GM12878 (cell line): ENCODE measurements around the gene RPS16. TPM values are rescaled to one million over a fixed set of nuclear protein-coding genes. Genes with fewer than 3 reads are reported as not detected.

Experiments
- ATAC-seq: fragments of 200-7000 bp; cut with Tn5 transposase; 3 replicates; pipeline ENCODE4 v1.9.1; 2020; ENCODE audit warnings: mild to moderate bottlenecking, moderate library complexity
- BruUV-seq: library from RNA; stranded (reverse); fragments of 400-500 nt; replicated peaks from 2 replicates; lab custom pipeline; 2021; lab: Mats Ljungman, UMichigan
- CTCF ChIA-PET: fragments of 300-600 bp; sonication (Branson Sonifier 250); formaldehyde crosslinking; extraction: SDS; loops from one replicate; lab custom pipeline; 2021; ENCODE audit warnings: inconsistent platforms; lab: Yijun Ruan, JAX
- POLR2A ChIA-PET: fragments of 350-600 bp; formaldehyde crosslinking; extraction: SDS; loops from one replicate; lab custom pipeline; 2021; ENCODE audit warnings: inconsistent platforms; lab: Charles Lee
- RAD21 ChIA-PET: fragments of 300-600 bp; sonication (Branson Sonifier 250); formaldehyde crosslinking; loops from one replicate; lab custom pipeline; 2023; ENCODE audit warnings: antibody characterized with exemption; ENCODE audit not compliant: unreplicated experiment; lab: Charles Lee
- SMC1A ChIA-PET: fragments of 300-600 bp; sonication (Branson Sonifier 250); formaldehyde crosslinking; loops from one replicate; lab custom pipeline; 2023; ENCODE audit not compliant: unreplicated experiment, uncharacterized antibody; lab: Charles Lee
- DNase-seq: peaks from one replicate; pipeline ENCODE4 v3.0.0-alpha.2; 2011; ENCODE audit warnings: low read depth, low spot score
- FAIRE-seq: peaks from 3 replicates; lab custom pipeline; 2011; peaks lifted over from hg19 to GRCh38; lab: Jason Lieb, UNC
- H2AFZ ChIP-seq: 2 replicates; pipeline ENCODE4 v1.6.0; 2011; ENCODE audit warnings: low read depth, low read length, control low read depth; ENCODE audit not compliant: control insufficient read depth
- H3K27ac ChIP-seq: 2 replicates; pipeline ENCODE4 v1.5.1; 2011; ENCODE audit warnings: control low read depth; ENCODE audit not compliant: control insufficient read depth, insufficient read depth
- H3K27me3 ChIP-seq, 2 experiments: replicated peaks in 1 of 2; 2 replicates each; pipeline versions ENCODE4 v1.6.0 to v1.6.1; 2011; ENCODE audit warnings: low read length in 1 of 2; ENCODE audit not compliant: control insufficient read depth in 2 of 2, insufficient read depth in 2 of 2
- H3K36me3 ChIP-seq, 2 experiments: 2 replicates each; pipeline ENCODE4 v1.5.1; 2011; ENCODE audit warnings: low read length in 1 of 2; ENCODE audit not compliant: control insufficient read depth in 2 of 2, insufficient read depth in 2 of 2
- H3K4me1 ChIP-seq: 2 replicates; pipeline ENCODE4 v1.6.1; 2011; ENCODE audit warnings: mild to moderate bottlenecking, low read length, moderate library complexity, mixed read lengths; ENCODE audit not compliant: control insufficient read depth, insufficient read depth
- H3K4me2 ChIP-seq: 2 replicates; pipeline ENCODE4 v1.6.0; 2011; ENCODE audit warnings: control low read depth; ENCODE audit not compliant: control insufficient read depth, insufficient read depth
- H3K4me3 ChIP-seq: fragments of 200-600 bp; sonication (generic); 2 replicates; pipeline ENCODE4 v1.5.1; 2016
- H3K79me2 ChIP-seq: 2 replicates; pipeline ENCODE4 v1.6.0; 2011; ENCODE audit warnings: low read length; ENCODE audit not compliant: control insufficient read depth, insufficient read depth
- H3K9ac ChIP-seq: 2 replicates; pipeline ENCODE4 v1.8.0; 2011; ENCODE audit warnings: low read length, control low read depth, mixed read lengths; ENCODE audit not compliant: control insufficient read depth, insufficient read depth
- H3K9me3 ChIP-seq: replicated peaks from 3 replicates; pipeline ENCODE4 v1.5.1; 2011; ENCODE audit warnings: mild to moderate bottlenecking, low read length; ENCODE audit not compliant: control insufficient read depth, insufficient read depth
- H4K20me1 ChIP-seq: 2 replicates; pipeline ENCODE4 v1.6.0; 2011; ENCODE audit not compliant: control insufficient read depth, insufficient read depth
- BACH1 ChIP-seq: fragments of 450-650 bp; IDR thresholded peaks from 2 replicates; pipeline ENCODE4 v1.6.1; 2017; ENCODE audit warnings: mild to moderate bottlenecking, borderline replicate concordance
- BCL11A ChIP-seq: IDR thresholded peaks from 2 replicates; pipeline ENCODE4 v1.6.1; 2011; ENCODE audit warnings: low read depth, low read length
- EGR1 ChIP-seq, 2 experiments: IDR thresholded peaks; 1 replicate in 1 of 2; 2 replicates in 1 of 2; pipeline ENCODE4 v1.6.1; 2011 to 2012; ENCODE audit warnings: low read depth in 2 of 2, low read length in 2 of 2, borderline replicate concordance in 1 of 2, mild to moderate bottlenecking in 1 of 2, moderate library complexity in 1 of 2
- FOXK2 ChIP-seq: fragments of 450-650 bp; IDR thresholded peaks from 2 replicates; pipeline ENCODE4 v1.6.1; 2017; ENCODE audit warnings: mild to moderate bottlenecking, moderate library complexity
- HDAC6 ChIP-seq: fragments of 200-600 bp; sonication (generic); IDR thresholded peaks from one replicate; pipeline ENCODE4 v1.8.0; 2017; ENCODE audit warnings: antibody characterized with exemption; ENCODE audit not compliant: unreplicated experiment
- JUNB ChIP-seq: IDR thresholded peaks from 2 replicates; pipeline ENCODE4 v1.6.1; 2016; ENCODE audit warnings: antibody characterized with exemption, mild to moderate bottlenecking
- LARP7 ChIP-seq: fragments of 450-650 bp; IDR thresholded peaks from 2 replicates; pipeline ENCODE4 v1.6.1; 2017; ENCODE audit warnings: mild to moderate bottlenecking
- MEF2A ChIP-seq: IDR thresholded peaks from 2 replicates; pipeline ENCODE4 v1.6.1; 2011; ENCODE audit warnings: low read depth, mild to moderate bottlenecking, low read length, moderate library complexity; ENCODE audit not compliant: insufficient read depth
- NR2F1 ChIP-seq: fragments of 450-650 bp; conservative IDR thresholded peaks from 2 replicates; pipeline ENCODE4 v1.6.1; 2017; ENCODE audit warnings: mild to moderate bottlenecking
- RB1 ChIP-seq: fragments of 450-650 bp; formaldehyde crosslinking; IDR thresholded peaks from 2 replicates; pipeline ENCODE4 v1.6.1; 2017; ENCODE audit warnings: mild to moderate bottlenecking, borderline replicate concordance
- SRF ChIP-seq, 2 experiments: IDR thresholded peaks; 2 replicates each; pipeline ENCODE4 v1.6.1; 2011; ENCODE audit warnings: low read depth in 2 of 2, low read length in 2 of 2, mild to moderate bottlenecking in 1 of 2, moderate library complexity in 1 of 2
- TBL1XR1 ChIP-seq: IDR thresholded peaks from 2 replicates; pipeline ENCODE4 v1.6.1; 2012; ENCODE audit warnings: low read depth, low read length, improper control_type of control experiment
- WRNIP1 ChIP-seq: IDR thresholded peaks from 2 replicates; pipeline ENCODE4 v1.6.1; 2011; ENCODE audit warnings: low read depth, low read length, improper control_type of control experiment, borderline replicate concordance
- YBX1 ChIP-seq: fragments of 450-650 bp; IDR thresholded peaks from 2 replicates; pipeline ENCODE4 v1.6.1; 2016; ENCODE audit warnings: antibody characterized with exemption
- ZBED1 ChIP-seq: IDR thresholded peaks from 2 replicates; pipeline ENCODE4 v1.6.1; 2016; ENCODE audit warnings: borderline replicate concordance
- ZNF207 ChIP-seq: fragments of 450-650 bp; IDR thresholded peaks from 2 replicates; pipeline ENCODE4 v1.6.1; 2014; ENCODE audit warnings: antibody characterized with exemption, mild to moderate bottlenecking, borderline replicate concordance
- WGBS: methylation state at CpG from one replicate; pipeline ENCODE4 v1.1.6; 2016; ENCODE audit warnings: low lambda C conversion rate; ENCODE audit not compliant: insufficient replicate concordance, insufficient coverage; ENCODE audit errors: missing lambda C conversion rate; 5-methylcytosine and 5-hydroxymethylcytosine counted together
- in situ Hi-C: fragments of 300-500 bp; cut with MboI; formaldehyde crosslinking; loops from 9 replicates; pipeline ENCODE4 v1.14.3; 2018; ENCODE audit warnings: mixed read lengths
- intact Hi-C: fragments of 100-400 bp; cut with micrococcal nuclease; formaldehyde crosslinking; loops from one replicate; pipeline ENCODE4 v1.14.2; 2022; ENCODE audit not compliant: unreplicated experiment
- polyA plus RNA-seq, 11 experiments: library from polyadenylated mRNA; depleted of rRNA in 4 of 11; unstranded in 6 of 11; stranded (reverse) in 5 of 11; fragments of >200 nt; fragmentation: Nextera tagmentation in 4 of 11; fragmentation: Illumina TruSeq in 1 of 11; extraction: Ambion mirVana in 4 of 11; extraction: Trizol in 1 of 11; gene quantifications; 1 replicate in 1 of 11; 2 replicates in 10 of 11; pipeline versions ENCODE4 v1.2.1 to v1.2.3, GENCODE V29; 2011 to 2016; ENCODE audit warnings: inconsistent platforms in 2 of 11, missing spikeins in 2 of 11, low read depth in 1 of 11
- total RNA-seq, 4 experiments: library from RNA; depleted of rRNA in 3 of 4; stranded (reverse); fragments of >200 nt in 3 of 4; fragmentation: Illumina TruSeq in 1 of 4; extraction: Trizol in 1 of 4; gene quantifications; 2 replicates each; pipeline versions ENCODE4 v1.2.1 to v1.2.3, GENCODE V29; 2013 to 2021
- TF ChIP-seq, protein P1 (sequence below): IDR thresholded peaks from 2 replicates; pipeline ENCODE4 v1.6.1; 2012; ENCODE audit warnings: low read depth, low read length, improper control_type of control experiment
- TF ChIP-seq, protein P2 (sequence below): fragments of 450-650 bp; IDR thresholded peaks from 2 replicates; pipeline ENCODE4 v1.6.1; 2017; ENCODE audit warnings: low read depth, mild to moderate bottlenecking, moderate library complexity
- TF ChIP-seq, protein P3 (sequence below): fragments of 450-650 bp; IDR thresholded peaks from 2 replicates; pipeline ENCODE4 v1.6.1; 2017; ENCODE audit warnings: mild to moderate bottlenecking, low read depth, inconsistent platforms; ENCODE audit not compliant: poor library complexity, severe bottlenecking

RPS16 gene
- total and polyA plus RNA-seq, 10 of the 15 experiments (the other 5 are each of a cell fraction or from before 2014, with no cell fraction given): 148 to 4,810 (median 2,343) TPM

DNA sequence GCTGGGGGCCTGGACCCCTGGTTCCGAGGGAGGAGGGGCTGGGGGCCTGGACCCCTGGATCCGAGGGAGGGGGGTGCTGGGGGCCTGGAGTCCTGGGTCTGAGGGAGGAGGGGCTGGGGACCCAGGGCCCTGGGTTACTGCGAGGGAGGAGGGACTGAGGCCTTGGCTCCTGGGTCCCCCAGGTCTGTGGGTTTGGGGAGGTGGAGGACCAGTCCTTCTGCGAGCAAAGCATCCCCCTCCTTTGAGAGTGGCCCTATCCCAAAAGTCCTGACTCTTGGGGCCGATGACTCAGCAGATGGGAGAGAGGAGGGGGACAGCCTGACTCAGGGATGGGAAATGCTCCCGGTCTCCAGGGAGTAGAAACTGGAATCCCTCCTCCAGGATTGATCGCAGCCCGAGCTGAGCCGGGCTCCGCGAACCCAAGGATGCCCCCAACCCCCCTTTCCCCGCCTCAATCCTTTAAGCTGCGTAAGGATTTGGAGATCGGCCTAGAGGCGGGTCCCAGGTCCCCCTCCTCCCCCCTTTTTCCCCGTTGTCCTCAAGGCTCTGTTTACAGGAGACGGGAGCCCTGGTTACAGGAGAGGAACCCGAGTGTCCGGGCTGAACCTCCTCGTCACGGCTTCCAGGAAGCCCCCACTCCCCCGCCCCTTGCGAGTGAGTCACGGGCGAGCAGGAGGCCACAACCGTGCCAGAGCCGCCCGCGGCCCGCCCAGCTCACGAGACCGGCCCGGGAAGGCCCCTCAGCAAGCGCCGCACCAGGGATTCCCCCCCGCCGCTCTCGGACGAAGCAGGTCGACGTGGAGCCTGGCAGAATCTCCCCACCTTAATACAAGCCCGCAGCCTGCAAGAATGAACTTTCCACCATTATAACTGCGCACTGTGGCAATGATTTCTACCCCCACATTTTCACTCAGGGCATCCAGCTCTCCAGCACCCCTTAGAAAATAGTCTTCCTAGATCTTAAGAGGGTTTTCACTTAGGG lies 32.1 kb downstream of the RPS16 start:
- DNase-seq: no peak
- RAD21 ChIA-PET: interaction anchor here (1.1 to 1.6 kb wide), 2 partner anchors 13 to 567 kb away, joined by 3 to 4 read pairs; partner anchors contain the start of genes MED29 and PAF1
- peak overlapping the region; percentile 100 for H3K27ac ChIP-seq
- POLR2A ChIA-PET: interaction anchor here (0.5 to 1.9 kb wide), 3 partner anchors 8 to 853 kb away, joined by 4 to 7 read pairs (median 5); partner anchors contain the start of genes PLEKHG2 and RPS16
- WGBS: 2% methylated on average over 40 of the region's 43 CpGs
- H3K9me3 ChIP-seq: no peaks in the 10 kb centered on the region
- no peak overlapping the region for H2AFZ ChIP-seq
- no peaks in the 10 kb centered on the region for H3K27me3 ChIP-seq
- intact Hi-C loops: loop anchor here (10.0 kb wide), 1 partner anchor 429 kb away; the partner anchor contains the start of gene FBXO17
- in situ Hi-C loops: no loop called here
- no peaks in the 10 kb centered on the region for H4K20me1 ChIP-seq
- H3K4me1 ChIP-seq: peaks cover 61% of the 10 kb centered on the region
- H3K4me2 ChIP-seq: peak overlapping the region; percentile 100
- H3K79me2 ChIP-seq: peaks cover 47% of the 10 kb centered on the region
- ATAC-seq: peak; percentile 29
- H3K36me3 ChIP-seq: peaks cover 2 to 5% of the 10 kb centered on the region in 2 experiments; a peak in 2 of 4 replicates
- FAIRE-seq: no peak
- H3K4me3 ChIP-seq: peak overlapping the region; percentile 82
- H3K9ac ChIP-seq: peak overlapping the region; percentile 90
- CTCF ChIA-PET: interaction anchor here (0.9 to 1.7 kb wide), 2 partner anchors 9 to 36 kb away, joined by 4 to 5 read pairs; partner anchors contain the start of gene PLEKHG2
- SMC1A ChIA-PET: interaction anchor here (0.9 to 1.1 kb wide), 2 partner anchors 11 to 13 kb away, joined by 3 read pairs; partner anchors contain the start of gene PAF1
- TSS peak; percentile 78 for BruUV-seq
- TF ChIP-seq SRF (IDR thresholded peaks at IDR 0.05; ENCODE audit: low read depth in 2 of 2, low read length in 2 of 2) (0 out of 4 replicates have a peak, but pooled peaks of 1 of the 2 experiments have one; percentile 7), ZNF207 (peak; percentile 80), NR2F1 (peak; percentile 84), YBX1 (no peak), TBL1XR1 (peak; percentile 99), LARP7 (0 out of 2 replicates have a peak, but pooled peaks have one; percentile 26), RB1 (0 out of 2 replicates have a peak, but pooled peaks have one; percentile 40), WRNIP1 (no peak), EGR1 (IDR thresholded peaks at IDR 0.05; ENCODE audit: borderline replicate concordance in 1 of 2, low read depth in 2 of 2, low read length in 2 of 2) (peak; percentile 16 to 67), BCL11A (peak; percentile 63), HDAC6 (no peak), JUNB (peak; percentile 29; the same call in 1 of the 2 replicates), BACH1 (peak; percentile 88), MEF2A (peak; percentile 68; the same call in 1 of the 2 replicates), ZBED1 (peak; percentile 78), FOXK2 (peak; percentile 61)
- TF ChIP-seq, protein P1, sequence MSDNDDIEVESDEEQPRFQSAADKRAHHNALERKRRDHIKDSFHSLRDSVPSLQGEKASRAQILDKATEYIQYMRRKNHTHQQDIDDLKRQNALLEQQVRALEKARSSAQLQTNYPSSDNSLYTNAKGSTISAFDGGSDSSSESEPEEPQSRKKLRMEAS: peak; percentile 11; the same call in 1 of the 2 replicates
- TF ChIP-seq, protein P2, sequence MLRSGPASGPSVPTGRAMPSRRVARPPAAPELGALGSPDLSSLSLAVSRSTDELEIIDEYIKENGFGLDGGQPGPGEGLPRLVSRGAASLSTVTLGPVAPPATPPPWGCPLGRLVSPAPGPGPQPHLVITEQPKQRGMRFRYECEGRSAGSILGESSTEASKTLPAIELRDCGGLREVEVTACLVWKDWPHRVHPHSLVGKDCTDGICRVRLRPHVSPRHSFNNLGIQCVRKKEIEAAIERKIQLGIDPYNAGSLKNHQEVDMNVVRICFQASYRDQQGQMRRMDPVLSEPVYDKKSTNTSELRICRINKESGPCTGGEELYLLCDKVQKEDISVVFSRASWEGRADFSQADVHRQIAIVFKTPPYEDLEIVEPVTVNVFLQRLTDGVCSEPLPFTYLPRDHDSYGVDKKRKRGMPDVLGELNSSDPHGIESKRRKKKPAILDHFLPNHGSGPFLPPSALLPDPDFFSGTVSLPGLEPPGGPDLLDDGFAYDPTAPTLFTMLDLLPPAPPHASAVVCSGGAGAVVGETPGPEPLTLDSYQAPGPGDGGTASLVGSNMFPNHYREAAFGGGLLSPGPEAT: peak; percentile 92
- TF ChIP-seq, protein P3, sequence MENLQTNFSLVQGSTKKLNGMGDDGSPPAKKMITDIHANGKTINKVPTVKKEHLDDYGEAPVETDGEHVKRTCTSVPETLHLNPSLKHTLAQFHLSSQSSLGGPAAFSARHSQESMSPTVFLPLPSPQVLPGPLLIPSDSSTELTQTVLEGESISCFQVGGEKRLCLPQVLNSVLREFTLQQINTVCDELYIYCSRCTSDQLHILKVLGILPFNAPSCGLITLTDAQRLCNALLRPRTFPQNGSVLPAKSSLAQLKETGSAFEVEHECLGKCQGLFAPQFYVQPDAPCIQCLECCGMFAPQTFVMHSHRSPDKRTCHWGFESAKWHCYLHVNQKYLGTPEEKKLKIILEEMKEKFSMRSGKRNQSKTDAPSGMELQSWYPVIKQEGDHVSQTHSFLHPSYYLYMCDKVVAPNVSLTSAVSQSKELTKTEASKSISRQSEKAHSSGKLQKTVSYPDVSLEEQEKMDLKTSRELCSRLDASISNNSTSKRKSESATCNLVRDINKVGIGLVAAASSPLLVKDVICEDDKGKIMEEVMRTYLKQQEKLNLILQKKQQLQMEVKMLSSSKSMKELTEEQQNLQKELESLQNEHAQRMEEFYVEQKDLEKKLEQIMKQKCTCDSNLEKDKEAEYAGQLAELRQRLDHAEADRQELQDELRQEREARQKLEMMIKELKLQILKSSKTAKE: peak; percentile 62
